NAMALWA (cell line): ENCODE measurements around the gene AKT2.
A peak's percentile ranks its signal among the peaks of the same experiment; 100 is the strongest.

Source experiments
- DNase-seq: peaks from one replicate; pipeline ENCODE4 v3.0.0-alpha.2; 2015; ENCODE audit warnings: low spot score

AKT2 gene

GRCh38 chr19:40273469-40274360 is 11.4 kb downstream of the AKT2 start:
- DNase-seq, result no peak

GRCh38 chr19:40272261-40272660 is 12.9 kb downstream of the AKT2 start:
- DNase-seq, result no peak

GRCh38 chr19:40271706-40272105 is 13.4 kb downstream of the AKT2 start:
- no peak for DNase-seq

- DNase-seq, result no peak
These were observed 14.6 kb downstream of the AKT2 start for GRCh38 chr19:40270362-40271089.

GRCh38 chr19:40269216-40269940 is 15.8 kb downstream of the AKT2 start:
- no peak for DNase-seq

- DNase-seq, result no peak
These were observed 17.5 kb downstream of the AKT2 start for GRCh38 chr19:40267601-40267997.

- DNase-seq, result no peak
These were observed 18.1 kb downstream of the AKT2 start for GRCh38 chr19:40266912-40267600.

- no peak for DNase-seq
These were observed 19.0 kb downstream of the AKT2 start for GRCh38 chr19:40266119-40266518.

- DNase-seq, result no peak
These were observed 19.4 kb downstream of the AKT2 start for GRCh38 chr19:40265763-40266099.

GRCh38 chr19:40265055-40265762 is 19.9 kb downstream of the AKT2 start:
- no peak for DNase-seq

GRCh38 chr19:40264314-40265054 is 20.7 kb downstream of the AKT2 start:
- no peak for DNase-seq

GRCh38 chr19:40263440-40264313 is 21.5 kb downstream of the AKT2 start:
- no peak for DNase-seq

GRCh38 chr19:40262422-40262821 is 22.7 kb downstream of the AKT2 start:
- DNase-seq, result peak; percentile 29

- DNase-seq, result no peak
These were observed 23.5 kb downstream of the AKT2 start for GRCh38 chr19:40261631-40262030.

- no peak for DNase-seq
These were observed 28.0 kb downstream of the AKT2 start for GRCh38 chr19:40257096-40257517.

- no peak for DNase-seq
These were observed 28.6 kb downstream of the AKT2 start for GRCh38 chr19:40256512-40256911.

- no peak for DNase-seq
These were observed 29.5 kb downstream of the AKT2 start for GRCh38 chr19:40255619-40256166.

GRCh38 chr19:40254714-40255418 is 30.3 kb downstream of the AKT2 start:
- DNase-seq, result no peak

GRCh38 chr19:40253611-40254092 is 31.5 kb downstream of the AKT2 start:
- no peak for DNase-seq
